GM18505 (cell line): ENCODE measurements around the gene OR10K1.
"Not testable (repeated sequence)": the region's sequence is repeated elsewhere in the genome, so short reads cannot be mapped to it uniquely, and the experiment has no call there.

ENCODE experiments used
- ATAC-seq: cut with Tn5 transposase; IDR thresholded peaks from one replicate; pipeline ENCODE4 v1.9.1; 2021; ENCODE audit not compliant: unreplicated experiment
- POLR2A ChIP-seq: IDR thresholded peaks from 4 replicates; pipeline ENCODE4 v1.6.1; 2011; ENCODE audit warnings: borderline replicate concordance; ENCODE audit not compliant: insufficient read depth, insufficient read length; ENCODE audit errors: extremely low read depth

The OR10K1 gene

GRCh38 chr1:158461534-158461933 is at the start of gene OR10K1:
TSS of gene OR10K1 (plus strand) at chr1:158461834. CDS start at chr1:158465562, 3,728 bp downstream.
- no peak for ATAC-seq
- TF ChIP-seq POLR2A: no peak

GRCh38 chr1:158414651-158415345 is 46.8 kb upstream of the OR10K1 start:
- no peak for TF ChIP-seq POLR2A

GRCh38 chr1:158417586-158417985 is 44.0 kb upstream of the OR10K1 start:
- no peak for TF ChIP-seq POLR2A
- no peak for ATAC-seq

More at GRCh38 chr1:158414651-158415345, 46.8 kb upstream of the OR10K1 start:
- ATAC-seq: no peak

GRCh38 chr1:158422212-158422611 is 39.4 kb upstream of the OR10K1 start:
- no peak for TF ChIP-seq POLR2A
- no peak for ATAC-seq

GRCh38 chr1:158425027-158425426 is 36.6 kb upstream of the OR10K1 start:
- no peak for TF ChIP-seq POLR2A
- ATAC-seq: no peak

- ATAC-seq: no peak
- no peak for TF ChIP-seq POLR2A
Measured at GRCh38 chr1:158426137-158426536, 35.5 kb upstream of the OR10K1 start, which contains the start of gene OR10K2. TSS of gene OR10K2 (minus strand) at chr1:158426237. CDS start at chr1:158420866, 5,371 bp downstream.

- not testable (repeated sequence) for ATAC-seq
Measured at GRCh38 chr1:158430163-158430562, 31.5 kb upstream of the OR10K1 start.

GRCh38 chr1:158434741-158435140 is 26.9 kb upstream of the OR10K1 start:
- no peak for TF ChIP-seq POLR2A
- ATAC-seq: no peak

GRCh38 chr1:158445376-158445775 is 16.3 kb upstream of the OR10K1 start:
- TF ChIP-seq POLR2A: no peak
- no peak for ATAC-seq

- TF ChIP-seq POLR2A: no peak
- ATAC-seq: no peak
Measured at GRCh38 chr1:158454537-158454936, 7.1 kb upstream of the OR10K1 start.

GRCh38 chr1:158457246-158457645 is 4.4 kb upstream of the OR10K1 start:
- no peak for TF ChIP-seq POLR2A
- no peak for ATAC-seq

GRCh38 chr1:158458263-158458662 is 3.4 kb upstream of the OR10K1 start:
- no peak for TF ChIP-seq POLR2A
- no peak for ATAC-seq

- TF ChIP-seq POLR2A: no peak
- no peak for ATAC-seq
Measured at GRCh38 chr1:158471920-158472319, 10.3 kb downstream of the OR10K1 start, which contains the start of gene OR10R2. TSS of gene OR10R2 (plus strand) at chr1:158472220. CDS start at chr1:158472326, 106 bp downstream.

GRCh38 chr1:158485455-158485854 is 23.8 kb downstream of the OR10K1 start:
- no peak for TF ChIP-seq POLR2A
- ATAC-seq: no peak
